IMR-90 (cell line): ENCODE results near the gene PDE8B.

Experiments
- BHLHE40 ChIP-seq: fragments of 150-350 bp; IDR thresholded peaks from 2 replicates; pipeline ENCODE4 v1.6.1; 2016; ENCODE audit warnings: mild to moderate bottlenecking, low read depth, low read length
- CEBPB ChIP-seq: IDR thresholded peaks from 2 replicates; pipeline ENCODE4 v1.6.1; 2012; ENCODE audit warnings: low read depth, low read length, improper control_type of control experiment
- FOS ChIP-seq: fragments of 150-350 bp; IDR thresholded peaks from 2 replicates; pipeline ENCODE4 v1.6.1; 2016; ENCODE audit warnings: low read depth, low read length
- MAZ ChIP-seq: IDR thresholded peaks from 2 replicates; pipeline ENCODE4 v1.6.1; 2012; ENCODE audit warnings: low read depth, mild to moderate bottlenecking, low read length, improper control_type of control experiment, moderate library complexity, borderline replicate concordance
- MXI1 ChIP-seq: IDR thresholded peaks from 2 replicates; pipeline ENCODE4 v1.6.1; 2012; ENCODE audit warnings: low read depth, mild to moderate bottlenecking, low read length, moderate library complexity, borderline replicate concordance
- NFE2L2 ChIP-seq: fragments of 150-350 bp; IDR thresholded peaks from 2 replicates; pipeline ENCODE4 v1.6.1; 2016; ENCODE audit warnings: low read depth, mild to moderate bottlenecking, low read length
- POLR2A ChIP-seq: IDR thresholded peaks from 2 replicates; pipeline ENCODE4 v1.6.1; 2012; ENCODE audit warnings: mild to moderate bottlenecking, low read depth, low read length
- RAD21 ChIP-seq: IDR thresholded peaks from 2 replicates; pipeline ENCODE4 v1.6.1; 2012; ENCODE audit warnings: low read length, improper control_type of control experiment
- RCOR1 ChIP-seq: IDR thresholded peaks from 2 replicates; pipeline ENCODE4 v1.6.1; 2012; ENCODE audit warnings: mild to moderate bottlenecking, low read length, improper control_type of control experiment; ENCODE audit not compliant: insufficient replicate concordance
- RFX5 ChIP-seq: IDR thresholded peaks from 2 replicates; pipeline ENCODE4 v1.8.0; 2012; ENCODE audit warnings: low read depth, mild to moderate bottlenecking, low read length, moderate library complexity
- TF ChIP-seq, protein P1 (sequence below): conservative IDR thresholded peaks from 2 replicates; pipeline ENCODE4 v1.5.1; 2012; ENCODE audit warnings: mild to moderate bottlenecking, low read depth, low read length, improper control_type of control experiment

GRCh38 chr5:77426670-77427069 lies 216.2 kb downstream of the PDE8B start:
- no peak for TF ChIP-seq POLR2A
- no peak for TF ChIP-seq BHLHE40
- TF ChIP-seq RCOR1: no peak
- TF ChIP-seq, protein P1, sequence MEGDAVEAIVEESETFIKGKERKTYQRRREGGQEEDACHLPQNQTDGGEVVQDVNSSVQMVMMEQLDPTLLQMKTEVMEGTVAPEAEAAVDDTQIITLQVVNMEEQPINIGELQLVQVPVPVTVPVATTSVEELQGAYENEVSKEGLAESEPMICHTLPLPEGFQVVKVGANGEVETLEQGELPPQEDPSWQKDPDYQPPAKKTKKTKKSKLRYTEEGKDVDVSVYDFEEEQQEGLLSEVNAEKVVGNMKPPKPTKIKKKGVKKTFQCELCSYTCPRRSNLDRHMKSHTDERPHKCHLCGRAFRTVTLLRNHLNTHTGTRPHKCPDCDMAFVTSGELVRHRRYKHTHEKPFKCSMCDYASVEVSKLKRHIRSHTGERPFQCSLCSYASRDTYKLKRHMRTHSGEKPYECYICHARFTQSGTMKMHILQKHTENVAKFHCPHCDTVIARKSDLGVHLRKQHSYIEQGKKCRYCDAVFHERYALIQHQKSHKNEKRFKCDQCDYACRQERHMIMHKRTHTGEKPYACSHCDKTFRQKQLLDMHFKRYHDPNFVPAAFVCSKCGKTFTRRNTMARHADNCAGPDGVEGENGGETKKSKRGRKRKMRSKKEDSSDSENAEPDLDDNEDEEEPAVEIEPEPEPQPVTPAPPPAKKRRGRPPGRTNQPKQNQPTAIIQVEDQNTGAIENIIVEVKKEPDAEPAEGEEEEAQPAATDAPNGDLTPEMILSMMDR: no peak
- no peak for TF ChIP-seq NFE2L2
- TF ChIP-seq RAD21: no peak
- no peak for TF ChIP-seq RFX5
- TF ChIP-seq CEBPB: no peak
- TF ChIP-seq MXI1: no peak
- no peak for TF ChIP-seq FOS
- TF ChIP-seq MAZ: no peak
